Panc1 (cell line): ENCODE results near the gene NTSR2. TPM values are rescaled to one million over a fixed set of nuclear protein-coding genes. Genes with fewer than 3 reads are reported as not detected.

Experiments used
- ATAC-seq: fragments of 200-7000 bp; cut with Tn5 transposase; 2 replicates; pipeline ENCODE4 v1.9.1; 2020; ENCODE audit warnings: mild to moderate bottlenecking, moderate library complexity
- BruUV-seq: library from RNA; stranded (reverse); fragments of 400-500 nt; replicated peaks from 2 replicates; lab custom pipeline; 2021; lab: Mats Ljungman, UMichigan
- CTCF ChIA-PET: fragments of 300-600 bp; sonication (Branson Sonifier 250); formaldehyde crosslinking; loops from one replicate; lab custom pipeline; 2022; ENCODE audit warnings: antibody characterized with exemption; lab: Charles Lee
- POLR2A ChIA-PET: fragments of 300-600 bp; sonication (Branson Sonifier 250); formaldehyde crosslinking; loops from one replicate; lab custom pipeline; 2022; ENCODE audit warnings: antibody characterized with exemption; lab: Charles Lee
- DNase-seq: peaks from one replicate; pipeline ENCODE4 v3.0.0-alpha.2; 2010; ENCODE audit warnings: low read depth, low spot score
- H3K27ac ChIP-seq: 2 replicates; pipeline ENCODE4 v1.5.1; 2011; ENCODE audit warnings: mild to moderate bottlenecking, low read length, inconsistent platforms
- H3K27me3 ChIP-seq: fragments of 200-500 bp; sonication (Bioruptor generic); 2 replicates; pipeline ENCODE4 v1.6.0; 2014; ENCODE audit warnings: low read length, inconsistent platforms; ENCODE audit not compliant: control insufficient read depth, insufficient read depth
- H3K36me3 ChIP-seq: fragments of 200-500 bp; sonication (Bioruptor generic); 2 replicates; pipeline ENCODE4 v1.5.1; 2014; ENCODE audit warnings: inconsistent platforms, mild to moderate bottlenecking, low read length, moderate library complexity; ENCODE audit not compliant: control insufficient read depth, insufficient read depth
- H3K4me1 ChIP-seq: 2 replicates; pipeline ENCODE4 v1.5.1; 2011; ENCODE audit warnings: inconsistent platforms, mild to moderate bottlenecking, low read length, moderate library complexity; ENCODE audit not compliant: control insufficient read depth, insufficient read depth
- H3K4me3 ChIP-seq, 2 experiments: 2 replicates each; pipeline ENCODE4 v1.5.1; 2011 to 2012; ENCODE audit warnings: low read depth in 2 of 2, low read length in 2 of 2, mild to moderate bottlenecking in 2 of 2, inconsistent platforms in 1 of 2, moderate library complexity in 1 of 2
- H3K9me3 ChIP-seq: fragments of 200-500 bp; sonication (Bioruptor generic); 2 replicates; pipeline ENCODE4 v1.5.1; 2014; ENCODE audit warnings: low read depth, mild to moderate bottlenecking, inconsistent platforms, low read length, moderate library complexity; ENCODE audit not compliant: control insufficient read depth, insufficient read depth
- CTCF ChIP-seq: fragments of 450-650 bp; IDR thresholded peaks from 2 replicates; pipeline ENCODE4 v1.5.1; 2017; ENCODE audit warnings: mild to moderate bottlenecking
- POLR2AphosphoS5 ChIP-seq: IDR thresholded peaks from 2 replicates; pipeline ENCODE4 v1.6.1; 2012; ENCODE audit warnings: mild to moderate bottlenecking, low read depth, low read length, moderate library complexity
- REST ChIP-seq, 2 experiments: IDR thresholded peaks; 2 replicates each; pipeline ENCODE4 v1.6.1; 2011 to 2012; ENCODE audit warnings: low read depth in 2 of 2, control low read depth in 1 of 2, low read length in 1 of 2, mild to moderate bottlenecking in 1 of 2, moderate library complexity in 1 of 2; ENCODE audit not compliant: insufficient read depth in 1 of 2
- SIN3A ChIP-seq: IDR thresholded peaks from 2 replicates; pipeline ENCODE4 v1.6.1; 2012; ENCODE audit warnings: low read depth, mild to moderate bottlenecking, low read length, moderate library complexity, borderline replicate concordance; ENCODE audit not compliant: insufficient read depth
- TCF7L2 ChIP-seq: IDR thresholded peaks from 2 replicates; pipeline ENCODE4 v1.6.1; 2011; ENCODE audit warnings: mild to moderate bottlenecking, low read depth, low read length, inconsistent platforms
- in situ Hi-C: cut with HindIII; loops from 2 replicates; pipeline ENCODE4 v1.10.0; 2016; ENCODE audit warnings: low sequenced_read_pairs, low pct_unique_long_range_greater_than_20kb
- intact Hi-C: fragments of 100-400 bp; cut with micrococcal nuclease; formaldehyde crosslinking; loops from one replicate; pipeline ENCODE4 v1.10.0; 2022; ENCODE audit not compliant: unreplicated experiment
- total RNA-seq: library from RNA; stranded (reverse); gene quantifications from one replicate; pipeline ENCODE4 v1.2.1, GENCODE V29; 2021; ENCODE audit not compliant: unreplicated experiment

Gene NTSR2
- total RNA-seq, 1 experiment from 2014 or later: 0.15 TPM

GRCh38 chr2:11678306-11678960, 8.4 kb upstream of the NTSR2 start:
- H3K36me3 ChIP-seq: no peaks in the 10 kb centered on the region
- ATAC-seq (no peak), DNase-seq (no peak)
- H3K27me3 ChIP-seq: peaks cover 4% of the 10 kb centered on the region
- BruUV-seq: no TSS peak
- H3K4me3 ChIP-seq: no peak overlapping the region
- TF ChIP-seq POLR2AphosphoS5 (no peak), CTCF (no peak), SIN3A (no peak), TCF7L2 (no peak)
- intact Hi-C loops: no loop called here
- in situ Hi-C loops: no loop called here
- no peak overlapping the region for H3K27ac ChIP-seq
- no peaks in the 10 kb centered on the region for H3K9me3 ChIP-seq
- ChIA-PET CTCF (no interaction called here), POLR2A (no interaction called here)
- no peaks in the 10 kb centered on the region; the same call in 1 of the 2 replicates for H3K4me1 ChIP-seq

- ChIA-PET CTCF (interaction anchor here (0.6 kb wide), 1 partner anchor 896 kb away, joined by 4 read pairs; no protein-coding TSS in a partner anchor), POLR2A (interaction anchor here (0.7 kb wide), 1 partner anchor 10 kb away, joined by 3 read pairs; no protein-coding TSS in a partner anchor)
- no peaks in the 10 kb centered on the region for H3K9me3 ChIP-seq
- no peaks in the 10 kb centered on the region; the same call in 1 of the 2 replicates for H3K4me1 ChIP-seq
- no peak overlapping the region for H3K4me3 ChIP-seq
- TF ChIP-seq POLR2AphosphoS5 (no peak), CTCF (no peak), SIN3A (no peak), REST (IDR thresholded peaks at IDR 0.05; ENCODE audit: insufficient read depth in 1 of 2, low read depth in 2 of 2, low read length in 1 of 2) (no peak), TCF7L2 (no peak)
- DNase-seq (no peak), ATAC-seq (no peak)
- no peaks in the 10 kb centered on the region for H3K36me3 ChIP-seq
- peaks cover 6% of the 10 kb centered on the region for H3K27me3 ChIP-seq
- no TSS peak for BruUV-seq
- H3K27ac ChIP-seq: no peak overlapping the region
- intact Hi-C loops (no loop called here), in situ Hi-C loops (no loop called here)
Observed at GRCh38 chr2:11677136-11678055, 7.4 kb upstream of the NTSR2 start.
